ENCODE data around the gene NUDCD2. TPM values are rescaled to one million over a fixed set of nuclear protein-coding genes. Genes with fewer than 3 reads are reported as not detected.

The NUDCD2 gene, protein sequence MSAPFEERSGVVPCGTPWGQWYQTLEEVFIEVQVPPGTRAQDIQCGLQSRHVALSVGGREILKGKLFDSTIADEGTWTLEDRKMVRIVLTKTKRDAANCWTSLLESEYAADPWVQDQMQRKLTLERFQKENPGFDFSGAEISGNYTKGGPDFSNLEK
- 27.9 to 33.8 TPM (median 31.8 TPM) in 5 replicates for total RNA-seq (2022; extraction: Qiagen RNA extraction)

GRCh38 chr5:163459819-163460561 lies at the start of gene NUDCD2:
TSS of gene NUDCD2 (minus strand) at chr5:163460102. CDS start at chr5:163460050, 52 bp downstream.

GRCh38 chr5:163505368-163506094 lies 45.6 kb upstream of the NUDCD2 start, which contains the start of gene MAT2B:
TSS of gene MAT2B (plus strand) at chr5:163505619. CDS start at chr5:163505687, 68 bp downstream.

DNA sequence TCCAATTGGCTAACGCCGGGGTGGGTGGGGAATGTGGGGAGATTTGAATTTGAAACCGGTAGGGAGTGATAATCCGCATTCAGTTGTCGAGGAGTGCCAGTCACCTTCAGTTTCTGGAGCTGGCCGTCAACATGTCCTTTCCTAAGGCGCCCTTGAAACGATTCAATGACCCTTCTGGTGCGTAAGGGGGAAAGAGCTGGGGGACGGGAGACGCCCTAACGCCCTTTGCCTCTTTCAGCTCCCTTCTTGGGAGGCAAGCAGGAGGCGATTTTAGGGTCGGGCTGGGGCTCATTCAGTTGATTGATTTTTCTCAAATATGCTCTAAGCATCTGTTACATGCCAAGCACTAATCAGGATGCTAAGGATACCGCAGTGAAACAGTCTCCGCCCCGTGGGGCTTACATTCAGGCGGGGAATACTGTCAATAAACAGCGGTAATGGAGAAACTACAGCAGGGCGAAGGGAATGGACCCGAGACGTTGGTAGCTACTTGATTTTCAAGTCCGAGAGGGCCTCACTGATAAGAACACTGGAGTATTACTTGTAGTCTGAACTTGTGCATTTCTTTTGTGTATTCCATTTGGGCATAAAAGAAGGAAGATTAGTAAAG lies 765 bp upstream of the NUDCD2 start, which contains the start of gene HMMR:
Gene HMMR, plus strand, starts transcription at position 71 of the 610 bp plus-strand sequence. Its CDS starts 61 bp downstream, at position 132.

GRCh38 chr5:163437309-163438182 lies 22.4 kb downstream of the NUDCD2 start, which contains the start of gene CCNG1:
TSS of gene CCNG1 (plus strand) at chr5:163437595. CDS start at chr5:163439257, 1,662 bp downstream.

Other genes starting within 250 kb of the NUDCD2 start
- 52.0 to 63.8 TPM (median 59.7 TPM) in 5 replicates for gene CCNG1, start 22.5 kb downstream of the NUDCD2 start, total RNA-seq (2022; extraction: Qiagen RNA extraction)
- gene HMMR, start 530 bp upstream of the NUDCD2 start, total RNA-seq (2022; extraction: Qiagen RNA extraction): 19.7 to 28.1 TPM (median 22.9 TPM) in 5 replicates
- 42.2 to 48.9 TPM (median 46.5 TPM) in 5 replicates for gene MAT2B, start 45.5 kb upstream of the NUDCD2 start, total RNA-seq (2022; extraction: Qiagen RNA extraction)

Data from A549 treated with AZD2906 at 1 μM for 4 hours (cell line).